GM12864 (cell line): ENCODE results near the gene MZT1.
A peak's percentile ranks its signal among the peaks of the same experiment; 100 is the strongest.
"Not testable (repeated sequence)": the region's sequence is repeated elsewhere in the genome, so short reads cannot be mapped to it uniquely, and the experiment has no call there.

Experiments used
- DNase-seq: peaks from one replicate; pipeline ENCODE4 v3.0.0-alpha.2; 2011; ENCODE audit warnings: low read depth
- H3K4me3 ChIP-seq: 2 replicates; pipeline ENCODE4 v1.5.1; 2011; ENCODE audit warnings: mild to moderate bottlenecking, low read depth, low read length, control low read depth
- CTCF ChIP-seq: IDR thresholded peaks from 2 replicates; pipeline ENCODE4 v1.5.1; 2011; ENCODE audit warnings: low read depth, mild to moderate bottlenecking, moderate library complexity, low read length, control low read depth, inconsistent platforms; ENCODE audit errors: missing control alignments

The MZT1 gene

GRCh38 chr13:72751220-72751619 is 23.8 kb upstream of the MZT1 start:
- no peak for DNase-seq
- TF ChIP-seq CTCF: no peak
- H3K4me3 ChIP-seq: no peak overlapping the region

- no peak for DNase-seq
- H3K4me3 ChIP-seq: no peak overlapping the region
- TF ChIP-seq CTCF: no peak
These were observed 17.8 kb upstream of the MZT1 start for GRCh38 chr13:72745260-72745659.

DNA sequence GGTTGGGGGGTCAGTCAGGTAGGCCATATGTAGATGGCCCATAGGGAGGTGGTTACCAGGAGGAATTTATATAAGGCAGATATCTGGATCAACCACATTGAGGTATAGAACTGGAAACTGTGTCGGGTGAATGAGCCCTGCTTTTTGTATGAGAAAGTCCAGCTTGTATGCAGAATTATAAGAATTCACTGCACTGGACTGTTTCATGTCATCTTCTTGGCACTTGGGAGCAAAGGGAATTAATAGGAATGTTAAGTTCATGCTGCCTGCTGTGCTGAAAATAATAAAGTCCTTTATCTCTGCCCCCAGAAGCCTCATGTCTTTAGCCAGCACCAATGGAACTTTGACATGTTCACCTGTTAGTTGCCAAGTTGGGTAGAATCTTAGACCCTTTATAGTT is 12.6 kb upstream of the MZT1 start:
- no peak overlapping the region for H3K4me3 ChIP-seq
- no peak for TF ChIP-seq CTCF
- DNase-seq: no peak

GRCh38 chr13:72737033-72737432 is 9.6 kb upstream of the MZT1 start:
- no peak for DNase-seq
- no peak overlapping the region for H3K4me3 ChIP-seq
- TF ChIP-seq CTCF: no peak

DNA sequence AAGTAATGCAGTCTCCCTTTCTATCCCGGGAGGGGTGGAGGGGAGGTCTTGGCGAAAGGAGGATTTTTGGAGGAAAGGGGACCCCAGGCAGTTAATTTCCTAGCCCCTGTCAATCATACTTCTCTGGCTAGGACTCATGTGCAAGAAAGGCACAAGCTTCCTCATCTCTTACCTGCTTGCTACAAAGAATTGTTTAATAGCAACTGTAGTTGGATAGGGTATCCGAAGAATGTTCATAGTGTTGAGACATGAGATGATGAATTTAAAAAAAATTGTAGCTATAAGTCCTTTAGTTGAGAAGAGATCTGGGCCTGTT is 819 bp upstream of the MZT1 start:
- DNase-seq: no peak
- H3K4me3 ChIP-seq: peak overlapping the region; percentile 93
- TF ChIP-seq CTCF: no peak

- peak overlapping the region; percentile 93 for H3K4me3 ChIP-seq
- DNase-seq: no peak
- TF ChIP-seq CTCF: no peak
These were observed 558 bp downstream of the MZT1 start for GRCh38 chr13:72726726-72727416.

- not testable (repeated sequence) for DNase-seq
- peak overlapping the region; percentile 93 for H3K4me3 ChIP-seq
These were observed 1.2 kb downstream of the MZT1 start for GRCh38 chr13:72726185-72726584.
